Liver (tissue), 9 donors: Measurements from ENCODE around the gene CDHR5. TPM values are rescaled to one million over a fixed set of nuclear protein-coding genes. Genes with fewer than 3 reads are reported as not detected.
"Not testable (repeated sequence)": the region's sequence is repeated elsewhere in the genome, so short reads cannot be mapped to it uniquely, and the experiment has no call there.

Source experiments
- DNase-seq: peaks from one replicate; pipeline ENCODE4 v3.0.0-alpha.2; 2017; ENCODE audit warnings: low spot score
- H3K27ac ChIP-seq, 2 donors: one replicate each; pipeline ENCODE4 v1.7.0; 2013; ENCODE audit warnings: inconsistent platforms in 2 of 2, low read length in 2 of 2, control low read depth in 1 of 2, low read depth in 1 of 2, mild to moderate bottlenecking in 1 of 2
- H3K27me3 ChIP-seq, 4 donors: one replicate each; pipeline versions ENCODE4 v1.6.1 to v1.7.0; 2013; ENCODE audit warnings: low read length in 3 of 4, inconsistent platforms in 1 of 4, mild to moderate bottlenecking in 1 of 4, moderate library complexity in 1 of 4; ENCODE audit not compliant: control insufficient read depth in 4 of 4, insufficient read depth in 4 of 4
- H3K36me3 ChIP-seq, 4 donors: one replicate each; pipeline versions ENCODE4 v1.6.1 to v1.7.0; 2013; ENCODE audit warnings: low read length in 3 of 4, mild to moderate bottlenecking in 3 of 4, low read depth in 1 of 4, moderate library complexity in 1 of 4; ENCODE audit not compliant: control insufficient read depth in 4 of 4, insufficient read depth in 3 of 4
- H3K4me1 ChIP-seq, 4 donors: one replicate each; pipeline versions ENCODE4 v1.6.1 to v1.7.0; 2013; ENCODE audit warnings: low read length in 3 of 4, mild to moderate bottlenecking in 3 of 4, moderate library complexity in 1 of 4; ENCODE audit not compliant: control insufficient read depth in 4 of 4, insufficient read depth in 4 of 4
- H3K4me3 ChIP-seq, 3 donors: one replicate each; pipeline versions ENCODE4 v1.6.1 to v1.7.0; 2013; ENCODE audit warnings: low read length in 3 of 3, control low read depth in 1 of 3, low read depth in 1 of 3, mild to moderate bottlenecking in 1 of 3
- H3K9ac ChIP-seq, 2 donors: one replicate each; pipeline ENCODE4 v1.7.0; 2013; ENCODE audit warnings: low read length in 2 of 2, mild to moderate bottlenecking in 2 of 2, moderate library complexity in 2 of 2, control low read depth in 1 of 2, low read depth in 1 of 2
- H3K9me3 ChIP-seq, 4 donors: one replicate each; pipeline versions ENCODE4 v1.6.1 to v1.7.0; 2013; ENCODE audit warnings: low read length in 3 of 4; ENCODE audit not compliant: control insufficient read depth in 4 of 4
- FOXA1 ChIP-seq: IDR thresholded peaks from 2 replicates; pipeline ENCODE4 v1.6.1; 2016; ENCODE audit warnings: antibody characterized with exemption
- FOXA2 ChIP-seq: IDR thresholded peaks from 2 replicates; pipeline ENCODE4 v1.6.1; 2016; ENCODE audit warnings: antibody characterized with exemption
- HNF4A ChIP-seq, 2 donors: conservative IDR thresholded peaks; 2 replicates each; pipeline ENCODE4 v1.6.1; 2016; ENCODE audit warnings: antibody characterized with exemption in 2 of 2, mild to moderate bottlenecking in 2 of 2
- JUND ChIP-seq, 2 donors: IDR thresholded peaks; 2 replicates each; pipeline ENCODE4 v1.6.1; 2016; ENCODE audit warnings: antibody characterized with exemption in 2 of 2
- NR2F2 ChIP-seq: IDR thresholded peaks from 2 replicates; pipeline ENCODE4 v1.6.1; 2016; ENCODE audit warnings: antibody characterized with exemption
- RAD21 ChIP-seq, 2 donors: IDR thresholded peaks; 2 replicates each; pipeline ENCODE4 v1.6.1; 2016; ENCODE audit warnings: antibody characterized with exemption in 2 of 2, mild to moderate bottlenecking in 2 of 2
- RXRA ChIP-seq, 2 donors: IDR thresholded peaks; 2 replicates each; pipeline ENCODE4 v1.6.1; 2017 to 2018; ENCODE audit warnings: antibody characterized with exemption in 2 of 2, mild to moderate bottlenecking in 1 of 2
- SP1 ChIP-seq: IDR thresholded peaks from 2 replicates; pipeline ENCODE4 v1.6.1; 2018; ENCODE audit warnings: antibody characterized with exemption, mild to moderate bottlenecking
- TAF1 ChIP-seq: conservative IDR thresholded peaks from 2 replicates; pipeline ENCODE4 v1.6.1; 2016; ENCODE audit warnings: antibody characterized with exemption, mild to moderate bottlenecking
- YY1 ChIP-seq: IDR thresholded peaks from 2 replicates; pipeline ENCODE4 v1.6.1; 2016; ENCODE audit warnings: antibody characterized with exemption, mild to moderate bottlenecking
- WGBS: extraction: QIAGEN DNeasy Blood & Tissue Kit; methylation state at CpG from one replicate; pipeline ENCODE4 v1.1.7; 2013; 5-methylcytosine and 5-hydroxymethylcytosine counted together
- polyA plus RNA-seq, 2 donors: library from polyadenylated mRNA; stranded (reverse) in 1 of 2; unstranded in 1 of 2; fragments of 200-250 nt in 1 of 2; fragments of >200 nt in 1 of 2; fragmentation: Nextera tagmentation in 1 of 2; extraction: Ambion mirVana in 1 of 2; gene quantifications; one replicate each; pipeline versions ENCODE4 v1.2.1 to v1.2.3, GENCODE V29; 2013 to 2015
- total RNA-seq, 2 donors: library from RNA; depleted of rRNA; stranded (reverse); fragments of >200 nt; gene quantifications; one replicate each; pipeline ENCODE4 v1.2.3, GENCODE V29; 2014
- TF ChIP-seq, protein P1 (sequence below): IDR thresholded peaks from 2 replicates; pipeline ENCODE4 v1.6.1; 2016; ENCODE audit warnings: antibody characterized with exemption, mild to moderate bottlenecking
- TF ChIP-seq, protein P2 (sequence below): IDR thresholded peaks from 2 replicates; pipeline ENCODE4 v1.6.1; 2016; ENCODE audit warnings: antibody characterized with exemption
- donor health status: healthy.
- donor health status: healthy.
- donor health status: healthy.
- donor health status: healthy.
- donor health status: healthy.

Gene CDHR5
- total and polyA plus RNA-seq, 4 donors = 29.4 to 86.2 (median 57.2) TPM

DNA sequence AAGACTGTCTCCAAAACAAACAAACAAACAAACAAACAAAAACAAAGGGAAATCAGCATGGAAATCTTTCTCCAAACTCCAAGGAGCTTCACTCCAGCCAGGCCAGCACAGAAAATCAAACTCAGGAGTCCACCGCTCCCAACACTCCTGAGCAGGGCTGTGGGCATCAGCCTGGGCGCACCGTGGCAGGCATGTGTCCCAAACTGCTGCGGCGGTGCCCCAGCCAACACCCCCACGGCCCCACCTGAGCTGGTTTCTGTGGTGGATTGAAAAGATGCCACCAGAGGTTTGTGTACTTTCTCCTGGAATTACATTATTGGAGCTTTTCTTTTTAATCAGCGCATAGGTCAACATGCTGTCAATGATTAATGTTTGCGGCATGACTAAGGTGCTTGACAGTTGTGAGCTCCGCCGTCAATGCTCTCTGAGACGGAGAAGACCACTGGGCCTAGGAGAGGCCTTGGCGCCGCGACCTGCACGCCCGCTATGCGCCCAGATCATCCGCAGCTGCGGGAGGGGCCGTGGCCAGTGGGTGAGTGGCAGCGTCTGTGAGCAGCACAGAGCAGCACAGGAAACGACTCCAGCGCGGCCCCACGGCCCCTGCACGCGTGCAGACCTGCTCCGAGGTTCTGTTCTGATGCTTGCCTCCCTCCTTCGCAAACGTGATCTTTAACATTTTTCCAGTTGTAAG, 30.4 kb upstream of the CDHR5 start:
- WGBS = 35% methylated on average over 30 of the region's 30 CpGs
- Histone ChIP-seq H3K36me3 (peaks cover 0 to 5% (median 1%) of the 10 kb centered on the region in 4 donors), H3K27ac (peak overlapping the region; percentile 68 to 87), H3K9ac (no peak overlapping the region), H3K4me3 (peak overlapping the region in 2 of 3 donors; percentile 11 to 28), H3K9me3 (no peaks in the 10 kb centered on the region), H3K4me1 (peaks cover 13 to 58% (median 50%) of the 10 kb centered on the region in 4 donors), H3K27me3 (no peaks in the 10 kb centered on the region)
- no peak for DNase-seq
- no peak for TF ChIP-seq TAF1
- TF ChIP-seq, protein P1, sequence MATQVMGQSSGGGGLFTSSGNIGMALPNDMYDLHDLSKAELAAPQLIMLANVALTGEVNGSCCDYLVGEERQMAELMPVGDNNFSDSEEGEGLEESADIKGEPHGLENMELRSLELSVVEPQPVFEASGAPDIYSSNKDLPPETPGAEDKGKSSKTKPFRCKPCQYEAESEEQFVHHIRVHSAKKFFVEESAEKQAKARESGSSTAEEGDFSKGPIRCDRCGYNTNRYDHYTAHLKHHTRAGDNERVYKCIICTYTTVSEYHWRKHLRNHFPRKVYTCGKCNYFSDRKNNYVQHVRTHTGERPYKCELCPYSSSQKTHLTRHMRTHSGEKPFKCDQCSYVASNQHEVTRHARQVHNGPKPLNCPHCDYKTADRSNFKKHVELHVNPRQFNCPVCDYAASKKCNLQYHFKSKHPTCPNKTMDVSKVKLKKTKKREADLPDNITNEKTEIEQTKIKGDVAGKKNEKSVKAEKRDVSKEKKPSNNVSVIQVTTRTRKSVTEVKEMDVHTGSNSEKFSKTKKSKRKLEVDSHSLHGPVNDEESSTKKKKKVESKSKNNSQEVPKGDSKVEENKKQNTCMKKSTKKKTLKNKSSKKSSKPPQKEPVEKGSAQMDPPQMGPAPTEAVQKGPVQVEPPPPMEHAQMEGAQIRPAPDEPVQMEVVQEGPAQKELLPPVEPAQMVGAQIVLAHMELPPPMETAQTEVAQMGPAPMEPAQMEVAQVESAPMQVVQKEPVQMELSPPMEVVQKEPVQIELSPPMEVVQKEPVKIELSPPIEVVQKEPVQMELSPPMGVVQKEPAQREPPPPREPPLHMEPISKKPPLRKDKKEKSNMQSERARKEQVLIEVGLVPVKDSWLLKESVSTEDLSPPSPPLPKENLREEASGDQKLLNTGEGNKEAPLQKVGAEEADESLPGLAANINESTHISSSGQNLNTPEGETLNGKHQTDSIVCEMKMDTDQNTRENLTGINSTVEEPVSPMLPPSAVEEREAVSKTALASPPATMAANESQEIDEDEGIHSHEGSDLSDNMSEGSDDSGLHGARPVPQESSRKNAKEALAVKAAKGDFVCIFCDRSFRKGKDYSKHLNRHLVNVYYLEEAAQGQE = peak; percentile 44
- TF ChIP-seq HNF4A (conservative IDR thresholded peaks at IDR 0.05) = peak; percentile 51 to 75
- peak; percentile 92 for TF ChIP-seq FOXA2
- peak; percentile 44 to 82 for TF ChIP-seq RXRA (IDR thresholded peaks at IDR 0.05)
- TF ChIP-seq JUND (IDR thresholded peaks at IDR 0.05) = peak in 1 of 2 donors; percentile 45
- TF ChIP-seq FOXA1 = peak; percentile 90
- TF ChIP-seq, protein P2, sequence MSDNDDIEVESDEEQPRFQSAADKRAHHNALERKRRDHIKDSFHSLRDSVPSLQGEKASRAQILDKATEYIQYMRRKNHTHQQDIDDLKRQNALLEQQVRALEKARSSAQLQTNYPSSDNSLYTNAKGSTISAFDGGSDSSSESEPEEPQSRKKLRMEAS = peak; percentile 39
- peak; percentile 85 for TF ChIP-seq SP1
- TF ChIP-seq YY1 = no peak
- no peak for TF ChIP-seq NR2F2

DNA sequence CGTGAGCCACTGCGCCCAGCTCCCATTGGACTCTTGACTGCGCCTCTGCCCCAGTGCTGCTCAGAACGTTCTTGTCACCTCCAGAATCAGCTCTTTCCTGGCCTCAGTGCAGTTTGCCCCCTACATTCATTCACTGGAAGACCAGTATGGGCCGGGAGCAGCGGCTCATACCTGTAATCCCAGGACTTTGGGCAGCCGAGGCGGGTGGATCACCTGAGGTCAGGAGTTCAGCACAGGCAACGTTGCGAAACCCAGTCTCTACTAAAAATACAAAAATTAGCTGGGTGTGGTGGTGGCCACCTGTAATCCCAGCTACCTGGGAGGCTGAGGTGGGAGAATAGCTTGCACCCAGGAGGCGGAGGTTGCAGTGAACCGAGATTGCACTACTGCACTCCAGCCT, 29.7 kb upstream of the CDHR5 start:
- H3K9ac ChIP-seq, H3K36me3 ChIP-seq, H3K27me3 ChIP-seq, H3K4me3 ChIP-seq, H3K9me3 ChIP-seq, DNase-seq: not testable (repeated sequence)
- Histone ChIP-seq H3K27ac (peak overlapping the region; percentile 68 to 87), H3K4me1 (peaks cover 13 to 56% (median 49%) of the 10 kb centered on the region in 4 donors)
- TF ChIP-seq HNF4A (conservative IDR thresholded peaks at IDR 0.05) (peak; percentile 65 to 93), RXRA (IDR thresholded peaks at IDR 0.05) (peak; percentile 83 to 91), SP1 (peak; percentile 32)
- 59% methylated on average over 12 of the region's 12 CpGs for WGBS

DNA sequence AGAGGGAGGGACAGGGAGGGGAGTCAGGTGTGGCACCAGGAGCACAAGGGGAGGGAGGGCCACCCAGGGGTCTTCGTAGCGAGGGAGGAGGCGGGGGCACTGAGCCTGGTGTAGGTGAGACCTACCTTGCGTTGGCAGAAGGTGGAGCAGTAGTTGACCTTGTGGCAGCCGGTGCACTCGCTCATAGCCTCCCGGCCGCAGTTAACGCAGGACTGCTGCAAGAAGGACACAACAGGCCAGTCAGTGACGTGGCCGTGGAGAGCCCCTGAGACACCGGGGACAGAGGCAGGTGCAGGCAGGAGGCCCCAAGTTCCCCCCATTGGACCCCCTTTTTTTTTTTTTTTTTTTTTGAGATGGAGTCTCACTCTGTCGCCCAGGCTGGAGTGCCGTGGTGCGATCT, 29.1 kb upstream of the CDHR5 start:
- H3K9ac ChIP-seq = no peak overlapping the region
- WGBS = 88% methylated on average over 15 of the region's 15 CpGs

DNA sequence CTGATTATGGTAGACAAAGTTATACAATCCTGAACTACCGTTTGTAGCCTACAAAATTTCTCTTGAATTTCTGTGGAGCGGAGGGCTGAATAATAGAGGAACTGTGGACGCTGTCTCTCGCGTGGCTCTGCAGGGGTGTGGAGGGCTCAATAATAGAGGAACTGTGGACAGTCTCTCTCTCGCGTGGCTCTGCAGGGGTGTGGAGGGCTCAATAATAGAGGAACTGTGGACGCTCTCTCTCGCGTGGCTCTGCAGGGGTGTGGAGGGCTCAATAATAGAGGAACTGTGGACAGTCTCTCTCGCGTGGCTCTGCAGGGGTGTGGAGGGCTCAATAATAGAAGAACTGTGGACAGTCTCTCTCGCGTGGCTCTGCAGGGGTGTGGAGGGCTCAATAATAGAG, 28.4 kb upstream of the CDHR5 start:
- not testable (repeated sequence) for H3K4me3 ChIP-seq, H3K9me3 ChIP-seq, H3K36me3 ChIP-seq, H3K27me3 ChIP-seq, DNase-seq, H3K27ac ChIP-seq, H3K9ac ChIP-seq
- 88% methylated on average over 14 of the region's 14 CpGs for WGBS
- peaks cover 10 to 46% (median 37%) of the 10 kb centered on the region in 4 donors for H3K4me1 ChIP-seq

More for the DNA sequence above, 29.1 kb upstream of the CDHR5 start:
- no peak overlapping the region for H3K27ac ChIP-seq
- no peak for TF ChIP-seq RAD21 (IDR thresholded peaks at IDR 0.05)
- H3K4me1 ChIP-seq = peaks cover 13 to 53% (median 43%) of the 10 kb centered on the region in 4 donors
- H3K4me3 ChIP-seq = no peak overlapping the region
- H3K36me3 ChIP-seq = peaks cover 0 to 2% (median under 1%) of the 10 kb centered on the region in 4 donors
- H3K9me3 ChIP-seq = no peaks in the 10 kb centered on the region
- no peak for DNase-seq
- H3K27me3 ChIP-seq = no peaks in the 10 kb centered on the region
